ENCODE results near the gene SMARCE1.

GRCh38 chr17:40658396-40658795 lies 10.8 kb upstream of the SMARCE1 start:
- TF ChIP-seq ELF4 (IDR thresholded peaks at IDR 0.05), result no peak
- no peak for TF ChIP-seq SP1 (IDR thresholded peaks at IDR 0.05)
- no peak for TF ChIP-seq ZNF384 (IDR thresholded peaks at IDR 0.05)
- TF ChIP-seq L3MBTL2 (conservative IDR thresholded peaks at IDR 0.05), result no peak
- TF ChIP-seq BHLHE40 (IDR thresholded peaks at IDR 0.05; ENCODE audit: borderline replicate concordance), result no peak
- TF ChIP-seq FOXA1 (IDR thresholded peaks at IDR 0.05), result no peak
- no peak for TF ChIP-seq FOXM1 (IDR thresholded peaks at IDR 0.05; ENCODE audit: borderline replicate concordance)
- TF ChIP-seq ARNT (IDR thresholded peaks at IDR 0.05), result no peak

Measured in HEK293T (cell line).